ENCODE measurements around the gene SYNDIG1.

The SYNDIG1 gene

GRCh38 chr20:24698706-24699206 is 229.3 kb downstream of the SYNDIG1 start:
- Mint-ChIP-seq H3K36me3 (ENCODE audit: low read depth) (no peaks in the 10 kb centered on the region), H3K4me1 (ENCODE audit: low read depth) (no peaks in the 10 kb centered on the region), H3K4me3 (no peak overlapping the region), H3K27ac (no peak overlapping the region), H3K27me3 (ENCODE audit: low read depth) (no peaks in the 10 kb centered on the region), H3K9me3 (no peaks in the 10 kb centered on the region)
- DNase-seq (ENCODE audit: low spot score) = no peak

- H3K27me3 Mint-ChIP-seq (ENCODE audit: low read depth) = no peaks in the 10 kb centered on the region
- no peak overlapping the region for H3K27ac Mint-ChIP-seq
- H3K4me3 Mint-ChIP-seq = no peak overlapping the region
- H3K4me1 Mint-ChIP-seq (ENCODE audit: low read depth) = no peaks in the 10 kb centered on the region
- no peaks in the 10 kb centered on the region for H3K36me3 Mint-ChIP-seq (ENCODE audit: low read depth)
- H3K9me3 Mint-ChIP-seq = no peaks in the 10 kb centered on the region
- no peak for DNase-seq (ENCODE audit: low spot score)
Observed at GRCh38 chr20:24699321-24700165, 230.1 kb downstream of the SYNDIG1 start.

- no peaks in the 10 kb centered on the region for H3K36me3 Mint-ChIP-seq (ENCODE audit: low read depth)
- H3K4me1 Mint-ChIP-seq (ENCODE audit: low read depth) = no peaks in the 10 kb centered on the region
- no peak for DNase-seq (ENCODE audit: low spot score)
- H3K27ac Mint-ChIP-seq = no peak overlapping the region
- H3K4me3 Mint-ChIP-seq = no peak overlapping the region
- no peaks in the 10 kb centered on the region for H3K27me3 Mint-ChIP-seq (ENCODE audit: low read depth)
- no peaks in the 10 kb centered on the region for H3K9me3 Mint-ChIP-seq
Observed at GRCh38 chr20:24700166-24700860, 230.9 kb downstream of the SYNDIG1 start.

GRCh38 chr20:24701027-24701426 is 231.6 kb downstream of the SYNDIG1 start:
- Mint-ChIP-seq H3K27me3 (ENCODE audit: low read depth) (no peaks in the 10 kb centered on the region), H3K36me3 (ENCODE audit: low read depth) (no peaks in the 10 kb centered on the region), H3K4me3 (no peak overlapping the region), H3K4me1 (ENCODE audit: low read depth) (no peaks in the 10 kb centered on the region), H3K9me3 (no peaks in the 10 kb centered on the region), H3K27ac (no peak overlapping the region)
- no peak for DNase-seq (ENCODE audit: low spot score)

GRCh38 chr20:24701668-24702067 is 232.2 kb downstream of the SYNDIG1 start:
- DNase-seq (ENCODE audit: low spot score) = no peak
- no peaks in the 10 kb centered on the region for H3K27me3 Mint-ChIP-seq (ENCODE audit: low read depth)
- H3K4me3 Mint-ChIP-seq = no peak overlapping the region

GRCh38 chr20:24702501-24703283 is 233.3 kb downstream of the SYNDIG1 start:
- no peak for DNase-seq (ENCODE audit: low spot score)
- H3K9me3 Mint-ChIP-seq = no peaks in the 10 kb centered on the region
- no peak overlapping the region for H3K27ac Mint-ChIP-seq
- no peaks in the 10 kb centered on the region for H3K36me3 Mint-ChIP-seq (ENCODE audit: low read depth)
- H3K4me3 Mint-ChIP-seq = no peak overlapping the region
- no peaks in the 10 kb centered on the region for H3K27me3 Mint-ChIP-seq (ENCODE audit: low read depth)
- H3K4me1 Mint-ChIP-seq (ENCODE audit: low read depth) = no peaks in the 10 kb centered on the region

More at GRCh38 chr20:24701668-24702067, 232.2 kb downstream of the SYNDIG1 start:
- no peak overlapping the region for H3K27ac Mint-ChIP-seq
- no peaks in the 10 kb centered on the region for H3K9me3 Mint-ChIP-seq
- no peaks in the 10 kb centered on the region for H3K4me1 Mint-ChIP-seq (ENCODE audit: low read depth)
- no peaks in the 10 kb centered on the region for H3K36me3 Mint-ChIP-seq (ENCODE audit: low read depth)

GRCh38 chr20:24703284-24703610 is 233.8 kb downstream of the SYNDIG1 start:
- H3K27me3 Mint-ChIP-seq (ENCODE audit: low read depth) = no peaks in the 10 kb centered on the region
- no peaks in the 10 kb centered on the region for H3K4me1 Mint-ChIP-seq (ENCODE audit: low read depth)
- H3K36me3 Mint-ChIP-seq (ENCODE audit: low read depth) = no peaks in the 10 kb centered on the region
- no peak for DNase-seq (ENCODE audit: low spot score)
- H3K27ac Mint-ChIP-seq = no peak overlapping the region
- no peak overlapping the region for H3K4me3 Mint-ChIP-seq
- H3K9me3 Mint-ChIP-seq = no peaks in the 10 kb centered on the region

- Mint-ChIP-seq H3K4me3 (no peak overlapping the region), H3K4me1 (ENCODE audit: low read depth) (no peaks in the 10 kb centered on the region), H3K36me3 (ENCODE audit: low read depth) (no peaks in the 10 kb centered on the region), H3K27me3 (ENCODE audit: low read depth) (no peaks in the 10 kb centered on the region), H3K27ac (no peak overlapping the region), H3K9me3 (no peaks in the 10 kb centered on the region)
- no peak for DNase-seq (ENCODE audit: low spot score)
Observed at GRCh38 chr20:24704899-24705298, 235.5 kb downstream of the SYNDIG1 start.

- Mint-ChIP-seq H3K4me1 (ENCODE audit: low read depth) (no peaks in the 10 kb centered on the region), H3K27ac (no peak overlapping the region)
Observed at GRCh38 chr20:24705486-24705885, 236.1 kb downstream of the SYNDIG1 start.

GRCh38 chr20:24708411-24709295 is 239.2 kb downstream of the SYNDIG1 start:
- no peak for DNase-seq (ENCODE audit: low spot score)
- no peaks in the 10 kb centered on the region for H3K36me3 Mint-ChIP-seq (ENCODE audit: low read depth)
- H3K4me1 Mint-ChIP-seq (ENCODE audit: low read depth) = no peaks in the 10 kb centered on the region
- peaks cover 11% of the 10 kb centered on the region for H3K27me3 Mint-ChIP-seq (ENCODE audit: low read depth)
- no peak overlapping the region for H3K4me3 Mint-ChIP-seq
- H3K9me3 Mint-ChIP-seq = no peaks in the 10 kb centered on the region
- H3K27ac Mint-ChIP-seq = no peak overlapping the region

More at GRCh38 chr20:24705486-24705885, 236.1 kb downstream of the SYNDIG1 start:
- Mint-ChIP-seq H3K36me3 (ENCODE audit: low read depth) (no peaks in the 10 kb centered on the region), H3K27me3 (ENCODE audit: low read depth) (no peaks in the 10 kb centered on the region), H3K4me3 (no peak overlapping the region), H3K9me3 (no peaks in the 10 kb centered on the region)
- no peak for DNase-seq (ENCODE audit: low spot score)

Measured in T-helper 2 cell treated with Interferon-gamma antibody and Interleukin-4, amounts not matched to agents 5 μg/mL and 100 μg/mL, for 36 hours (primary cell).